ENCODE measurements around the gene CXCR6. TPM values are rescaled to one million over a fixed set of nuclear protein-coding genes. Genes with fewer than 3 reads are reported as not detected.

The CXCR6 gene
- total and polyA plus RNA-seq, 2 of the 8 experiments (the other 6 are each of a cell fraction or from before 2014, with no cell fraction given), result not detected

GRCh38 chr3:45991341-45991740 is 48.1 kb downstream of the CXCR6 start:
- ChIA-PET POLR2A (ENCODE audit: partially characterized antibody) (no interaction called here), CTCF (ENCODE audit: partially characterized antibody) (interaction anchor here (1.0 kb wide), 2 partner anchors 11 to 52 kb away, joined by 3 to 6 read pairs; no protein-coding TSS in a partner anchor)
- Histone ChIP-seq H3K79me1 (ENCODE audit: low read depth, low read length) (peaks cover 12% of the 10 kb centered on the region), H2BK5ac (ENCODE audit: low read depth, low read length) (peak overlapping the region; percentile 76; the same call in 1 of the 2 replicates), H2BK20ac (ENCODE audit: low read length) (no peak overlapping the region), H3K27ac (ENCODE audit: low read depth, low read length) (peak overlapping the region; percentile 34; the same call in 1 of the 2 replicates), H3K4me3 (ENCODE audit: extremely low read depth in 1 of 4, insufficient read depth in 2 of 4, low read depth in 3 of 4, low read length in 4 of 4) (no peak overlapping the region), H3K4me1 (replicated peaks in 1 of 4; ENCODE audit: control insufficient read depth in 3 of 4, insufficient read depth in 4 of 4, low read length in 3 of 4) (peaks cover 5 to 19% (median 14%) of the 10 kb centered on the region in 4 experiments), H4K20me1 (replicated peaks in 1 of 2; ENCODE audit: control insufficient read depth in 1 of 2, insufficient read depth in 2 of 2, low read length in 2 of 2) (peaks cover 0 to 2% of the 10 kb centered on the region in 2 experiments), H3K4me2 (ENCODE audit: insufficient read depth in 1 of 2, low read depth in 2 of 2, low read length in 2 of 2) (no peak overlapping the region), H2BK120ac (replicated peaks; ENCODE audit: low read depth, low read length) (no peak overlapping the region), H3K9me3 (ENCODE audit: insufficient read depth in 2 of 2, low read depth in 1 of 2, low read length in 1 of 2) (no peaks in the 10 kb centered on the region), H3K14ac (ENCODE audit: insufficient read length) (no peak overlapping the region), H3K18ac (ENCODE audit: extremely low read depth, low read length) (no peak overlapping the region), H3K36me3 (ENCODE audit: control insufficient read depth in 2 of 4, insufficient read depth in 4 of 4, low read length in 3 of 4) (no peaks in the 10 kb centered on the region), H4K5ac (ENCODE audit: insufficient read length, low read depth, low read length) (no peak overlapping the region), H3K27me3 (replicated peaks in 1 of 4; ENCODE audit: control insufficient read depth in 3 of 4, extremely low read depth in 1 of 4, insufficient read depth in 3 of 4, low read length in 3 of 4) (peaks cover 0 to 3% (median 3%) of the 10 kb centered on the region in 4 experiments; a peak in 1 of 7 replicates), H2BK12ac (ENCODE audit: low read depth, low read length) (no peak overlapping the region; the same call in 1 of the 2 replicates), H4K8ac (ENCODE audit: extremely low read depth, insufficient read depth, low read length) (no peak overlapping the region), H3K4ac (replicated peaks; ENCODE audit: insufficient read length, low read depth, low read length) (no peak overlapping the region), H3K56ac (replicated peaks; ENCODE audit: insufficient read length, low read depth, low read length) (no peak overlapping the region), H4K91ac (replicated peaks; ENCODE audit: insufficient read length, low read length) (no peak overlapping the region), H3K23ac (ENCODE audit: insufficient read length) (no peak overlapping the region), H2AFZ (ENCODE audit: low read length) (no peak overlapping the region), H3K9ac (replicated peaks in 1 of 4; ENCODE audit: extremely low read depth in 1 of 4, low read depth in 3 of 4, low read length in 3 of 4) (no peak overlapping the region), H3K23me2 (ENCODE audit: low read depth, low read length) (peaks cover 2% of the 10 kb centered on the region; the same call in 1 of the 2 replicates), H3K79me2 (ENCODE audit: control insufficient read depth in 1 of 2, insufficient read depth in 2 of 2, low read length in 2 of 2) (peaks cover 0 to 70% of the 10 kb centered on the region in 2 experiments; a peak in 2 of 4 replicates), H2BK15ac (ENCODE audit: low read length) (no peak overlapping the region), H2AK5ac (ENCODE audit: low read depth, low read length) (peak overlapping the region; percentile 33; the same call in 1 of the 2 replicates)
- no peak for TF ChIP-seq BRCA1 (IDR thresholded peaks at IDR 0.05; ENCODE audit: low read depth, low read length)
- no peak for TF ChIP-seq RAD21 (IDR thresholded peaks at IDR 0.05 in 1 of 2, conservative IDR thresholded peaks at IDR 0.05 in 1 of 2; ENCODE audit: low read depth in 2 of 2, low read length in 2 of 2)
- TF ChIP-seq SUZ12 (IDR thresholded peaks at IDR 0.05; ENCODE audit: low read length), result no peak
- whole genome bisulfite sequencing, 2 experiments (ENCODE audit: extremely low coverage in 1 of 2, insufficient coverage in 1 of 2, insufficient read length in 1 of 2, insufficient replicate concordance in 2 of 2, low coverage in 1 of 2, low lambda C conversion rate in 2 of 2, missing lambda C conversion rate in 1 of 2), result 95% methylated on average over 6 of the region's 6 CpGs; no CpG with 5 or more reads in 1 of the 2 experiments
- no peak for FAIRE-seq
- DNase-seq (ENCODE audit: low read depth in 1 of 2, low spot score in 2 of 2), result no peak
